Pancreas (tissue), 10 donors: ENCODE results near the gene TRAK1. TPM values are rescaled to one million over a fixed set of nuclear protein-coding genes. Genes with fewer than 3 reads are reported as not detected.
A peak's percentile ranks its signal among the peaks of the same experiment; 100 is the strongest.

Source experiments
- ATAC-seq, 4 donors: fragments of 200-7000 bp; cut with Tn5 transposase; one replicate each; pipeline versions ENCODE4 v1.8.0 to v1.9.1; 2020; ENCODE audit warnings: mild to moderate bottlenecking in 4 of 4, moderate library complexity in 4 of 4
- DNase-seq, 6 donors: peaks; one replicate each; pipeline ENCODE4 v3.0.0-alpha.2; 2020
- FAIRE-seq: peaks from 2 replicates; lab custom pipeline; 2012; peaks lifted over from hg19 to GRCh38; lab: Jason Lieb, UNC
- H3K27ac ChIP-seq, 4 donors: fragments of 200-600 bp; sonication (generic); 1 replicate in 3 of 4; 2 replicates in 1 of 4; pipeline versions ENCODE4 v1.5.0 to v1.8.0; 2020
- H3K27me3 ChIP-seq, 4 donors: fragments of 200-600 bp; one replicate each; pipeline ENCODE4 v1.8.0; 2021
- H3K36me3 ChIP-seq, 3 donors: fragments of 200-600 bp; sonication (generic) in 1 of 3; one replicate each; pipeline versions ENCODE4 v1.5.0 to v1.8.0; 2020 to 2021
- H3K4me1 ChIP-seq, 3 donors: fragments of 200-600 bp; one replicate each; pipeline ENCODE4 v1.8.0; 2021
- H3K4me3 ChIP-seq, 4 donors: fragments of 200-600 bp; sonication (generic) in 2 of 4; one replicate each; pipeline versions ENCODE4 v1.5.0 to v1.8.0; 2020 to 2021
- H3K9me3 ChIP-seq, 4 donors: fragments of 200-600 bp; one replicate each; pipeline ENCODE4 v1.8.0; 2021
- WGBS, 2 donors: extraction: QIAGEN DNeasy Blood & Tissue Kit; methylation state at CpG; one replicate each; pipeline ENCODE4 v1.1.7; 2013; 5-methylcytosine and 5-hydroxymethylcytosine counted together
- intact Hi-C, 3 donors: fragments of 100-400 bp; cut with DNase I; formaldehyde crosslinking; loops; one replicate each; pipeline versions ENCODE4 v1.11.1 to v1.14.2; 2022
- polyA plus RNA-seq, 2 donors: library from polyadenylated mRNA; stranded (reverse); fragments of 200-250 nt; gene quantifications; one replicate each; pipeline ENCODE4 v1.2.3, GENCODE V29; 2013
- total RNA-seq, 6 donors: library from RNA; stranded (reverse); fragmentation: NEBNext Ultra II Directional in 4 of 6; extraction: Animal tissue kit (Norgen Biotek cat#: 25700) in 4 of 6; gene quantifications; one replicate each; pipeline versions ENCODE4 v1.2.1 to v1.2.4, GENCODE V29; 2021 to 2023
- TF ChIP-seq, protein P1 (sequence below), 4 donors: fragments of 200-600 bp; sonication (generic) in 3 of 4; IDR thresholded peaks; one replicate each; pipeline versions ENCODE4 v1.5.0 to v1.8.0; 2021; ENCODE audit warnings: antibody characterized with exemption in 4 of 4
- donor health status: healthy with polysubstance abuse.
- donor health status: DM: no; HTN: no; CAD: no; lungs with moderate emphysema.
- donor health status: DM: no; HTN: no; CAD: no.
- donor health status: control.
- donor health status: control.
- donor health status: Bipolar disorder and iron deficiency.
- donor health status: DM: yes; HTN: yes; CAD: no.
- donor health status: DM: no; HTN: no; CAD: no.
- donor health status: DM: no; HTN: no; CAD: no.
- donor health status: DM: yes; HTN: yes; CAD: no.

Gene TRAK1
- total and polyA plus RNA-seq, 8 donors: 9.3 to 24.3 (median 11.7) TPM

- no peaks in the 10 kb centered on the region for H3K9me3 ChIP-seq
- H3K27ac ChIP-seq: peak overlapping the region in 2 of 4 donors; percentile 19 to 50
- intact Hi-C loops: no loop called here
- peaks cover 12 to 26% (median 16%) of the 10 kb centered on the region in 3 donors for H3K4me1 ChIP-seq
- FAIRE-seq (no peak), ATAC-seq (peak; percentile 32 to 69 (median 50)), DNase-seq (peak in 1 of 6 donors; percentile 17)
- TF ChIP-seq, protein P1, sequence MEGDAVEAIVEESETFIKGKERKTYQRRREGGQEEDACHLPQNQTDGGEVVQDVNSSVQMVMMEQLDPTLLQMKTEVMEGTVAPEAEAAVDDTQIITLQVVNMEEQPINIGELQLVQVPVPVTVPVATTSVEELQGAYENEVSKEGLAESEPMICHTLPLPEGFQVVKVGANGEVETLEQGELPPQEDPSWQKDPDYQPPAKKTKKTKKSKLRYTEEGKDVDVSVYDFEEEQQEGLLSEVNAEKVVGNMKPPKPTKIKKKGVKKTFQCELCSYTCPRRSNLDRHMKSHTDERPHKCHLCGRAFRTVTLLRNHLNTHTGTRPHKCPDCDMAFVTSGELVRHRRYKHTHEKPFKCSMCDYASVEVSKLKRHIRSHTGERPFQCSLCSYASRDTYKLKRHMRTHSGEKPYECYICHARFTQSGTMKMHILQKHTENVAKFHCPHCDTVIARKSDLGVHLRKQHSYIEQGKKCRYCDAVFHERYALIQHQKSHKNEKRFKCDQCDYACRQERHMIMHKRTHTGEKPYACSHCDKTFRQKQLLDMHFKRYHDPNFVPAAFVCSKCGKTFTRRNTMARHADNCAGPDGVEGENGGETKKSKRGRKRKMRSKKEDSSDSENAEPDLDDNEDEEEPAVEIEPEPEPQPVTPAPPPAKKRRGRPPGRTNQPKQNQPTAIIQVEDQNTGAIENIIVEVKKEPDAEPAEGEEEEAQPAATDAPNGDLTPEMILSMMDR (IDR thresholded peaks at IDR 0.05): no peak
- H3K27me3 ChIP-seq: no peaks in the 10 kb centered on the region
- WGBS, 2 donors: 57 to 58% methylated on average over 7 of the region's 7 CpGs
- no peaks in the 10 kb centered on the region for H3K36me3 ChIP-seq
- no peak overlapping the region for H3K4me3 ChIP-seq
These were observed 24.5 kb upstream of the TRAK1 start for GRCh38 chr3:42066516-42067181.

DNA sequence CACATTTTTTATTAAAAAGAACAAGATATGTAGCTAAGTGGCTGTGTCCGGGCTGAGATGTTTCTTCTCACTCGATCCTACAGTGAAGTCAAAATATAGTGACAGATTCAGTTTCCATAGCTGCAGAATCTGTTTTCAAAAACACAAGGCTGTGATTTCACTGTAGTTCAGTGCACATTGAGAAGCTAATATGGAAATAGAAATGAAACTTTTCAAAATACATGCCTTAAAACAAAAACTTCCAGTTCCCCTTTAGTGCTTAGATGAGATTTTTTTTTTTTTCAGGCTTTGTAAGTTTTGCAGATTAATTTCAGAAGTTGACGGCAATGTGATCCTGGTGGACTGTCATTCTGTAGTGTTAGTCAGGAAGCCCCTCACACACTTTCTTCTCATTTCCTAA lies 23.8 kb upstream of the TRAK1 start:
- ATAC-seq: peak in 2 of 4 donors; percentile 29 to 46
- 68 to 79% methylated on average over 3 of the region's 3 CpGs for WGBS, 2 donors

GRCh38 chr3:42068303-42069088 lies 22.7 kb upstream of the TRAK1 start:
- FAIRE-seq (no peak), DNase-seq (no peak), ATAC-seq (no peak)
- WGBS, 2 donors: 87 to 88% methylated on average over 7 of the region's 7 CpGs
- Histone ChIP-seq H3K27ac (peak overlapping the region in 1 of 4 donors; percentile 41), H3K4me3 (no peak overlapping the region), H3K36me3 (no peaks in the 10 kb centered on the region), H3K27me3 (no peaks in the 10 kb centered on the region), H3K4me1 (peaks cover 20 to 41% (median 20%) of the 10 kb centered on the region in 3 donors), H3K9me3 (no peaks in the 10 kb centered on the region)
- TF ChIP-seq, protein P1 (IDR thresholded peaks at IDR 0.05): no peak
- intact Hi-C loops: no loop called here

More for the DNA sequence above, 23.8 kb upstream of the TRAK1 start:
- TF ChIP-seq, protein P1 (IDR thresholded peaks at IDR 0.05): no peak
- no peak overlapping the region for H3K4me3 ChIP-seq
- no peaks in the 10 kb centered on the region for H3K27me3 ChIP-seq
- FAIRE-seq (peak; percentile 53), DNase-seq (no peak)
- peak overlapping the region in 2 of 4 donors; percentile 19 to 50 for H3K27ac ChIP-seq
- no peaks in the 10 kb centered on the region for H3K9me3 ChIP-seq
- peaks cover 16 to 33% (median 18%) of the 10 kb centered on the region in 3 donors for H3K4me1 ChIP-seq
- intact Hi-C loops: no loop called here
- no peaks in the 10 kb centered on the region for H3K36me3 ChIP-seq

DNA sequence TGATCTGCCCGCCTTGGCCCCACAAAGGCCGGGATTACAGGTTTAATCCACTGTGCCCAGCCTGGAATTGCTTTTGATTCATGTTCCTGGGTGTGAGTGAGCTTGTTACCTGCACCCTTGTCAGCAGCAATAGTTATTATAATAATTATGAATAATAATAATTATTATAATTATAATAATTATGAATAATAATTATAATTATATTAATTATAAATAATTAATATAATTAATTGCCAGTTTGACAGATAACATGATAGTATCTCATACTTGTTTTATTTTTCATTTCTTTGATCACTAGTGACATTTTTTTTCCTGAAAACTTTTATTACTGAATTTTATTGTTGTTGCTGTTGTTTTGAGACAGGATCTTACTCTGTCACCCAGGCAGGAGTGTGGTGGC lies 21.1 kb upstream of the TRAK1 start:
- Histone ChIP-seq H3K9me3 (no peaks in the 10 kb centered on the region), H3K4me3 (no peak overlapping the region), H3K4me1 (peaks cover 20 to 41% (median 20%) of the 10 kb centered on the region in 3 donors), H3K27me3 (no peaks in the 10 kb centered on the region), H3K27ac (peak overlapping the region; percentile 18 to 69 (median 26)), H3K36me3 (no peaks in the 10 kb centered on the region)
- no peak for ATAC-seq
- intact Hi-C loops: no loop called here
- FAIRE-seq: peak; percentile 73
- TF ChIP-seq, protein P1 (IDR thresholded peaks at IDR 0.05): no peak
- no peak for DNase-seq
- 93 to 98% methylated on average over 2 of the region's 2 CpGs for WGBS, 2 donors
